LHCN-M2 (cell line): Measurements from ENCODE around the gene ITLN2. TPM values are rescaled to one million over a fixed set of nuclear protein-coding genes. Genes with fewer than 3 reads are reported as not detected.
"Not testable (repeated sequence)": the region's sequence is repeated elsewhere in the genome, so short reads cannot be mapped to it uniquely, and the experiment has no call there.

ENCODE experiments used
- DNase-seq: peaks from one replicate; pipeline ENCODE4 v3.0.0-alpha.2; 2012; ENCODE audit warnings: low read depth
- total RNA-seq: library from RNA; depleted of rRNA; stranded (reverse); fragments of >200 nt; gene quantifications from 2 replicates; pipeline ENCODE4 v1.2.3, GENCODE V29; 2014; rRNA removed

Gene ITLN2
- total RNA-seq, 1 experiment from 2014 or later: not detected

DNA sequence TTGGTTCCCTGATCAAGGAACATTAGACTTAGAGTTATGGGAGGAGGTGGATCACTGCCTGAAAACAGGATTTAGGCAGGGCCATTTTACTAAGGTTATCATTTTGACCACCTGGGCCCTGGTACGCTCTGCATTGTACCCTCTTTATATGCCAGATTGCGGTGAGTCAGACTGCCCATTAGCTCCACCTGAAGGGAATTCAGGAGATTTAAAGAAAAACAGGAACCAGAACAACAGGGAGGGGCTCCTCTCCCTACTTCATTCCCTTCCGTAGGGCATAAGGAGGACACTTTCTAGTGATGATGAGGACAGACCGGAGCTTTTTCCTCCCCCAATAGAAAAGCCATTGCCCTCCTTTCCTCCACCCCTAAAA, 49.0 kb downstream of the ITLN2 start:
- DNase-seq: no peak

DNA sequence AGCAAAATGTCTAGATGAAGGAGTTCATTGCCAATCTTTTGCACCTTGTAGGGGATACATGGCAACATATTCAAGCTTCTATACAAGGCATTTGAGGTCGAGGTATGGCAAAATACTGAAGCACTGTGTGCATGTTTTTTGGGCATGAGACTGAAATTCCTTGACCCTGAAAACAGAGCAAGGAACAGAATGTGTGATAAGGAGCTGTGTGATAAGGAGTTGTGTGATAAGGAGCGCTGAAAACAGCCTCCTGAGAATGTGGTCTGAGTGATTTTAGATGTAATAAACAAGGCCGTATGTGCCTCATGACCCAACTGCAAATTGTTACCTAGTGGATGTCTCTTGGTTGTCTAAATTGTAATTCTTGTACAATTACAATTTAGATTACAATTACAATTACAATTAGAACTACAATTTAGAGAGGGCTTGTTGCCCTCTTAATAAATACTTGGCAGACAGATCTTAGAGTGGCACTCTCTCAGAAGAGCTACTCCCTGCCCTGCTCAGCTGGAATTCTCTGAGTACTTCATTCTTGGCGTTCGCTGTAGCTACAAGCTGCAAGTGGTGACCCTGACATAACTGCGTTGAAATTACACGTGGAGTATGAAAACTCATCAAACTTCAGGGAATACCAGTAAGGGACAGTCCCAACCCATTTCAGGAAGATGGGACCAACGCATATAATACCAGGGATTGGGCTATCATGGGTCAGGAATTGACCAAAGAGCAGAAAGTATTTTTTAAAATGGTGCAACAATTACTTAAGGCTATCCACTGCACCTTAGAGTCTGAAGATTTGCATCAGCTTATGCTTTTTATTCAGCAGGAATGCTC, 49.6 kb downstream of the ITLN2 start:
- DNase-seq: no peak

DNA sequence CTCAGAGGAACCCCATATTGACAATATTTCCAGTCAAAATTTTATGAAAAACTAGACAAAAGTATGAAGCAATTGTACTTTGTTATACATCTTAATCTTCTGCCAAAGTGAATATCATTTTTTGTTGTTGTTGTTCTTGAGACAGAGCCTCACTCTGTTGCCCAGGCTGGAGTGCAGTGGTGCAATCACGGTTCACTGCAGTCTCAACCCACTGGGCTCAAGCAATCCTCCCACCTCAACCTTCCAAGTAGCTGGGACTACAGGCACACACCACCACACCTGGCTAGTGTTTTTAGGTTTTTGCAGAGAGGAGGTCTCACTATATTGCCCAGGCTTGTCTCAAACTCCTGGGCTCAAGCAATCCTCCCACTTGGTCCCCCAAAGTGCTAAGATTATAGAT, 52.4 kb downstream of the ITLN2 start:
- not testable (repeated sequence) for DNase-seq

DNA sequence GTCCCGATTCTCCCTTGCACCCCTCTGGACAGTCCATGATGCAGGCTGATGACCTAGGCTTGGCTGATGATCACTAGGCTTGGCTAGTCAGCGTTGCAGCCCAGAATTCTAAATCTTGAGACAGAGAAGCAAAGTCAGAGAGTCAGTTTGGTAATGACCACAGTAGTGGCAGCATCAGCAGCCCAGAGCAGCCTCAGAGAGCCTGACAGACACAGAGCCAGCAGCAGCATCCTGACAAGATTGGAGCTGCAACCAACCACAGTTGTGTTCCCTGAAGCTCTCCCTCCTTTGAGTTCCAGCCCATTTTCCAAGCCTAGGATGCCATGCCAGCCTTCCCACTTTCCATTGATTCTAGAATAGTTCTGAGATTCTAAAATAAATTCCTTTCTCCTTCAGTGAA, 52.8 kb downstream of the ITLN2 start:
- DNase-seq: no peak

DNA sequence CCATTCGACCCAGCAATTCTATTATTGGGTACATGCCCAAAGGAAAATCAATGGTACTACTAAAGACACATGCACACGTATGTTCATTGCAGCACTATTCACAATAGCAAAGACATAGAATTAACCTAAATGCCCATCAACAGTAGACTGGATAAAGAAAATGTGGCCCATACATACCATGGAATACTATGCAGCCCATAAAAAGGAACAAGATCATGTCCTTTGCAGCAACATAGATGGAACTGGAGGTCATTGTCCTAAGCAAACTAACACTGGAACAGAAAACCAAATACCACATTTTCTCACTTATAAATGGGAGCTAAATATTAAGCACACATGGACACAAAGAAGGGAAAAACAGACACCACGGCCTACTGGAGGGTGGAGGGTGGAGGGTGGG, 53.9 kb downstream of the ITLN2 start:
- not testable (repeated sequence) for DNase-seq

Other genes starting within 250 kb of the ITLN2 start
- gene CD48, start 243.0 kb downstream of the ITLN2 start, total RNA-seq: not detected in 2 replicates
- not detected in 2 replicates for gene SLAMF7, start 215.6 kb downstream of the ITLN2 start, total RNA-seq
- not detected in 2 replicates for gene LY9, start 158.6 kb downstream of the ITLN2 start, total RNA-seq
- not detected in 2 replicates for gene CD244, start 91.9 kb downstream of the ITLN2 start, total RNA-seq
- not detected in 2 replicates for gene ITLN1, start 69.6 kb downstream of the ITLN2 start, total RNA-seq
- 1.4 and 2.6 TPM in 2 replicates for gene F11R, start 66.3 kb upstream of the ITLN2 start, total RNA-seq
- gene TSTD1, start 84.2 kb upstream of the ITLN2 start, total RNA-seq: 14.7 and 27.3 TPM in 2 replicates
- 76.0 and 83.2 TPM in 2 replicates for gene USF1, start 91.2 kb upstream of the ITLN2 start, total RNA-seq
- not detected in 2 replicates for gene ARHGAP30, start 115.1 kb upstream of the ITLN2 start, total RNA-seq
- 0.26 TPM in 1 of 2 replicates, not detected in the other for gene NECTIN4, start 134.7 kb upstream of the ITLN2 start, total RNA-seq
- 0.29 and 0.71 TPM in 2 replicates for gene KLHDC9, start 143.6 kb upstream of the ITLN2 start, total RNA-seq
- gene PFDN2, start 163.2 kb upstream of the ITLN2 start, total RNA-seq: 58.6 and 87.5 TPM in 2 replicates
- 25.6 and 28.4 TPM in 2 replicates for gene NIT1, start 163.3 kb upstream of the ITLN2 start, total RNA-seq
- gene DEDD, start 177.9 kb upstream of the ITLN2 start, total RNA-seq: 27.7 and 29.6 TPM in 2 replicates
- gene UFC1, start 199.2 kb upstream of the ITLN2 start, total RNA-seq: 50.0 and 90.6 TPM in 2 replicates
- 9.1 and 15.3 TPM in 2 replicates for gene USP21, start 204.7 kb upstream of the ITLN2 start, total RNA-seq
- 15.3 and 17.8 TPM in 2 replicates for gene PPOX, start 211.6 kb upstream of the ITLN2 start, total RNA-seq
- 40.4 and 42.6 TPM in 2 replicates for gene B4GALT3, start 222.7 kb upstream of the ITLN2 start, total RNA-seq
- gene ADAMTS4, start 244.2 kb upstream of the ITLN2 start, total RNA-seq: 5.0 and 5.4 TPM in 2 replicates
- gene NDUFS2, start 247.6 kb upstream of the ITLN2 start, total RNA-seq: 115 and 133 TPM in 2 replicates